Kasumi-1 (cell line): ENCODE measurements around the gene EYS.
"Not testable (repeated sequence)": the region's sequence is repeated elsewhere in the genome, so short reads cannot be mapped to it uniquely, and the experiment has no call there.

Experiments used
- DNase-seq, 2 experiments: peaks; one replicate each; lab custom pipeline; 2025; lab: John Stamatoyannopoulos, UW

EYS gene

DNA sequence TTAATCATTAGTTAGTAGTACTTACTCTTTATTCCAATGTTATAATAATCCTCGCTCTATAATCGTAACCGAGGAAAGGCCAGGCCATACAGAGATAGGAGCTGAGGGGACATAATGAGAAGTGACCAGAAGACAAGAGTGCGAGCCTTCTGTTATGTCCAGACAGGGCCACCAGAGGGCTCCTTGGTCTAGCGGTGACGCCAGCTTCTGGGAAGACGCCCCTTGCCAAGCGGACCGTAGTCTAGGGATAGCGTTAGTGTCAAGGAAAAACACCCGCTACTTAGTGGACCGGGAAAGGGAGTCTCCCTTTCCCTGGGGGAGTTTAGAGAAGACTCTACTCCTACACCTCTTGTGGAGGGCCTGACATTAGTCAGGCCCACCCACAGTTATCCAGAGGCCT lies 1237.6 kb downstream of the EYS start:
- DNase-seq = not testable (repeated sequence)

DNA sequence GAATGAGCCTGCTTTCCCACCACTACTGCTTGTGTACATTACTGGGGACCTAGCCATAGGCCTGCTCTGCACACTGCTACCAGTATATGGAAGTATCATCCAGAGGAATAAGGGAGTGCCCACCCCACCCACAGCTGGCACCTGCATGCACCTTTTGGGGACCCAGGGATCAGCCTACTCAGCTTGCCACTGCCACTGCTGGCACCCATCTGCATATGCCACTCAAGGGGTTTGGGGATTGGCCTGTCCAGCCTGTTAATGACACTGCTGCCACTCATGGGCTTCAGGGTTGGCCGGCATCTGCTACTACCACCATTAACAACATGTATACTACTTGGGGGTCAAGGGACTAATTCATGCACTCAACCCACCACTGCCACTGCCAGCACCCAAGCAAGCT lies 1239.4 kb downstream of the EYS start:
- no peak for DNase-seq

GRCh38 chr6:64459411-64459944 lies 1247.5 kb downstream of the EYS start:
- DNase-seq = peak in 1 of 2 experiments; percentile 22

GRCh38 chr6:64448101-64448500 lies 1258.9 kb downstream of the EYS start:
- DNase-seq = not testable (repeated sequence)

DNA sequence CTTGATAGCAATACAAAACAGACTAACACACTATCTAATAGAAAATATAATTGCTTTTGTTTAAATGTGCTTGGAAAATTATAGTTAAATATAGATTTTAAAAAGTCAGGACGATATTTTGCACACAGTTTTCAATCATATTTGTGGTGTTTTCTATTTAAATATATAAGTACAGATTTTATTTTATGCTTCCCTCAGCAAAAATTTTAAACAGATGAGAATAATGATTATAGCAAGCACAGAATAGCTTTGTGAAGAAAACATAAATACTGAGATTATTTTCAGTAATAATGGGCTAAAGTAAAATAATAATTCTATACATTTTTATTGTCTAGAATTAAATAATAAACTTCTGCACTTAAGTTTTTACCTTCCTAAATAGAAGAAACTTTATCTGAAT lies 1262.0 kb downstream of the EYS start:
- no peak for DNase-seq

- DNase-seq = no peak
Observed at GRCh38 chr6:64439274-64439673, 1267.8 kb downstream of the EYS start.

- DNase-seq = no peak
Observed at GRCh38 chr6:64437996-64438395, 1269.0 kb downstream of the EYS start.

DNA sequence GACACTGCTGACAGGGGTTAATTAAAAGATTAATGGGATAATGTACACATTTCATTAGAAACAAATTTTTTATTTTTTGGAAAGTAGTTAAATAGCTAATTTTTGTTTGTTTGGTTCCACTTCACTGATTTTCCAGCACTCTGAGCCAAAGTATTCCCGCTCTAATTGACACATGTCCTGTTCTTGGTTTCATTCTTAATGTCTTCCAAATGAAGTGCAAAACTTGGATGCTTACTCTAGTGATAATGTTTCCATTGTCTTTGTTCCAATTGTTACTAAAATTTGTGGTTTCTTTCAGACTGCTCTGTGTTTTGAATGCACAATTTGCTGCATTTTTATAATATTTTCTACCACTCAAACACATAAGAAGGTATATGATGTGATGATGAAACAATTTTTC lies 1277.1 kb downstream of the EYS start:
- no peak for DNase-seq

GRCh38 chr6:64428186-64428585 lies 1278.8 kb downstream of the EYS start:
- DNase-seq = no peak

DNA sequence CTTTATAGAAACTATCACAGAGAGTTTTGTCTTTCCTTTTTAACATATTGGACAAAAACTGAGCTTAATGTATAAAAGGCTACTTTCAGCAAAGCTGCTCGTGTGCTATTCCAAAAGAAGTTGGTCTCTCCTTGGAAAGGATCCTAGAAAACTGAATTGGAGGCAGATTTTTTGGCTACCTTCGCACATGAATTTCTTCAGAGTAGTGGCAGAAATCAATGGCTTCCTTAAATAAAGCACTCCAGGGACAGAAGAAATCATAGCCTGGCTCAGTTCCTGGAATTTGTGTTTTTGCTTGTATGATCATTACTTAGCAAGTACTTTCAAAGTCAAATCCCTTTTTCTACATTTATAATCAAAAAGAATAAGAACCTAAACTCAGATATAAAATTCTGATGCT lies 1291.1 kb downstream of the EYS start:
- no peak for DNase-seq

DNA sequence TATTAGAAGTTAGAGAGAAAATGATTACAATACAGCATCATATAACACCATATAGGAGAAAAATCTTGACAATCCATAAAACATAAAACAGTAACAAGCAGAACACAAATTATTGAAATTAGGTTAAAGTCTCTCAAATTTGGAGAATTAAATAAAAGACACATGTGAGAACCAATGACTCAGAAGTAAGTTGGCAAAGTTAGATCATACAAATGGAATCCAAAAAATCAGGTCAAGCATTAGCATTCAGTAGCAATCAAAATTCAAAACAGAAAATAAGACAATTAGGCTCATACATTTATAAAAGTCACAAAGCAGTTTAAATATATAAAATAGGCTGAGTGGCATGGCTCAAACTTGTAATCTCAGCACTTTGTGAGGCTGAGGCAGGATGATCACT lies 1295.8 kb downstream of the EYS start:
- DNase-seq = no peak

GRCh38 chr6:64409948-64410347 lies 1297.1 kb downstream of the EYS start:
- no peak for DNase-seq

DNA sequence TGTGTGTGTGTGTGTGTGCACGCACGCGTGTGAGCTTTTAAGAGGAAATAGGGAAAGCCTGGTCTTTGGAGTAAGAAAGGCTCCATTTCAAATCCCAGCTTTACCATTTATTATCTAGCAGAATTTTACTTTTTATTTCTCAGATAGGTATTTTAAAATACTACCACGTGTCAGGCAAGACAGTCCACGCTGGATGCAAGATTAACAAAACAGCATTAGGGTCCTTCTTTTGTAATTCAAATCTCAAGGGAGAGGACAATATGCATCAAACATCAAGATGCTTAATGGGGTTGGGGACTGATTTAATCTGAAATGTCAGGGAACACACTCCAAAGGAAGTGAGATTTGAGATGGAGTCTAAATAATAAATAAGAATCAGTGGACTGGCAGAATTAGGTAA lies 1302.6 kb downstream of the EYS start:
- DNase-seq = no peak

- DNase-seq = no peak
Observed at GRCh38 chr6:64383277-64383676, 1323.7 kb downstream of the EYS start.

GRCh38 chr6:64376394-64376793 lies 1330.6 kb downstream of the EYS start:
- DNase-seq = no peak

GRCh38 chr6:64357430-64357829 lies 1349.6 kb downstream of the EYS start:
- no peak for DNase-seq

- DNase-seq = no peak
Observed at GRCh38 chr6:64347411-64347810, 1359.6 kb downstream of the EYS start.

DNA sequence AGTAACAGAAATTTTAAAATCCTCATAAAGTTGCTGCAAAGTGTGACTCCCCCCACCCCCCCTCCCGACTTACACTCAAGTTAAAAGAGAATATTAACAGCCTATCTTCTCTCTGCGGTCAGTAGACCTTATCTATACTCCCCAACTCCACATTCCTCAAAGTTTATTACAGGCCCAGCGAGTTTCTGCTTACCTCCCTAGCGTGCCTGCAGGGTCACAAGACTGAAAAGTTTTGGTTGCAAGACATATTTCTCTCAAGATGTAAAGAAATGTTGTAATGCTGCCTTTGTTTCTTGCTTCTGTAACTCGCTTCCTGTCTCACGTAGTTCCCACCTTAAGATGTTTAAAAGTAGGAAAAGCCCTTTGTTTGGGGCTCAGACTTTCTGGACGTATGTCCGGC lies 1371.8 kb downstream of the EYS start:
- DNase-seq = no peak

DNA sequence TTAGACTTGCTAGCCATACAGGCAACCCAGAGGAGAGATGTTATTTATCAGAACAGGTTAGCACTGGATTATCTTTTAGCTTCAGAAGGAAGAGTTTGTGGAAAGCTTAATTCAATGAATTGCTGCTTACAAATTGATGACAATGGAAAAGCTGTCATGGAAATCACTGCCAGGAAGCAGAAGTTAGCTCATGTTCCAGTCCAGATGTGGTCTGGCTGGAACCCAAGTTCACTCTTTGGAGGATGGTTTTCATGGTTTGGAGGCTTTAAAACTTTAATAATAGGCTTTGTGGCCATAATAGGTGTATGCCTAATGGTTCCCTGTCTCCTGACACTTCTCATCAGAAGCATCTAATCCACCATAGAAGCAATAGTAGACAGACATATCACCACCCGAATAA lies 1372.4 kb downstream of the EYS start:
- no peak for DNase-seq

- DNase-seq = peak; percentile 46 to 54
Observed at GRCh38 chr6:64330694-64331307, 1376.2 kb downstream of the EYS start.

DNA sequence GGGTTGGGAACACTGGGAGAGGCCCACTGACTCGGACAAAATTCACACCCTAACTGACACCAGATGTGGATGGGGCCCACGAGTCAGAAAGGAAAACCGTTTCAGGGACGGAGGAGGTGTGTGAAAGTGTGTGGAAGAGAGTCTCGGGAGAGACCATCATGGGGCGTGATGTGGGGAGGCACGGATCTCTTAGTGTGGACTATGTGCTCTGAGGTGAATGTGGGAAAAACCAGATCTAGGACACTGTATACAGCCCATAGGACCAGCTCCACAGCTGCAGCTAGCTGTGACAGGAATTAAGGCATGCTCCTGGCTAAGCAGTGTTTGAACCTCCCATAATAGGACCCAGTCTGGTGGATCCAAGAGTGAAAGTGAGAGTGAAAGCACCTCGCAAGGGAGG lies 1380.1 kb downstream of the EYS start:
- no peak for DNase-seq

- no peak for DNase-seq
Observed at GRCh38 chr6:64325093-64325492, 1381.9 kb downstream of the EYS start.

DNA sequence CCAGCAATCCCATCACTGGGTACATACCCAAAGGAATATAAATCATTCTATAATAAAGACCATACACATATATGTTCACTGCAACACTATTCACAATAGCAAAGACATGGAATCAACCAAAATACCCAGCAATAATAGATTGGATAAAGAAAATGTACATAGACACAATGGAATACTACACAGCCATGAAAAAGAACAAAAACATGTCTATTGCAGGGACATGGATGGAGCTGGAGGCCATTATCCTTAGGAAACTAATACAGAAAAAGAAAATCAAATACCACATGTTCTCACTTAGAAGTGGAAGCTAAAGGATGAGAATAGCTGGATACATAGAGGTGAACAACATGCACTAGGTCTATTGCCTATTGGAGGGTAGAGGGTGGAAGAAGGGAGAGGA lies 1396.8 kb downstream of the EYS start:
- no peak for DNase-seq
